Motor neuron (in vitro differentiated cells): ENCODE results near the gene TMEM143. TPM values are rescaled to one million over a fixed set of nuclear protein-coding genes. Genes with fewer than 3 reads are reported as not detected.

Experiments
- ATAC-seq, 8 experiments: fragments of 200-7000 bp; cut with Tn5 transposase; replicated peaks in 6 of 8; 2 replicates each; pipeline ENCODE4 v1.8.0; 2021; ENCODE audit warnings: mild to moderate bottlenecking in 8 of 8, moderate library complexity in 8 of 8
- H3K27ac ChIP-seq, 2 donors: fragments of 250-450 bp; sonication (Bioruptor Pico); 2 replicates each; pipeline ENCODE4 v1.9.0; 2021; ENCODE audit warnings: antibody characterized with exemption in 2 of 2, mild to moderate bottlenecking in 2 of 2, moderate library complexity in 1 of 2
- H3K4me1 ChIP-seq, 2 donors: fragments of 250-450 bp; sonication (Bioruptor Pico); replicated peaks in 1 of 2; 2 replicates each; pipeline ENCODE4 v1.6.1; 2021; ENCODE audit warnings: antibody characterized with exemption in 2 of 2, mild to moderate bottlenecking in 2 of 2, moderate library complexity in 1 of 2
- H3K4me3 ChIP-seq, 5 donors: fragments of 250-450 bp; sonication (Bioruptor Pico); 2 replicates each; pipeline ENCODE4 v1.9.0; 2021; ENCODE audit warnings: antibody characterized with exemption in 5 of 5, mild to moderate bottlenecking in 5 of 5, moderate library complexity in 4 of 5
- WGBS, 10 experiments: fragments of 450-650 bp; shearing (Covaris generic); methylation state at CpG; one replicate each; pipeline ENCODE4 v1.0.0; 2022; 5-methylcytosine and 5-hydroxymethylcytosine counted together
- in situ Hi-C, 9 experiments: fragments of 400-800 bp; cut with MboI; loops; one replicate each; pipeline ENCODE4 v1.15.0; 2021; ENCODE audit warnings: low sequenced_read_pairs in 9 of 9, low pct_unique_long_range_greater_than_20kb in 2 of 9; ENCODE audit not compliant: unreplicated experiment in 9 of 9
- total RNA-seq, 8 experiments: library from RNA; unstranded; fragments of 300-600 nt; gene quantifications; 2 replicates each; pipeline versions ENCODE4 v1.2.3 to v1.2.4, GENCODE V29; 2022

The TMEM143 gene
- total RNA-seq, 8 experiments from 2014 or later: 4.0 to 12.7 (median 7.9) TPM

- Histone ChIP-seq H3K27ac (no peak overlapping the region), H3K4me3 (no peak overlapping the region), H3K4me1 (no peaks in the 10 kb centered on the region)
- no CpG with 5 or more reads among the region's 10 CpGs for WGBS, 10 experiments
- in situ Hi-C loops: loop anchor here in 2 of 9 experiments (25.0 kb wide), 1 partner anchor 297 kb away; no protein-coding TSS in a partner anchor
- peak; percentile 31 to 80 (median 57) for ATAC-seq
Observed at GRCh38 chr19:48290401-48290770, 73.4 kb downstream of the TMEM143 start.

- H3K4me1 ChIP-seq: no peaks in the 10 kb centered on the region
- H3K27ac ChIP-seq: no peak overlapping the region
- in situ Hi-C loops: loop anchor here in 2 of 9 experiments (25.0 kb wide), 1 partner anchor 300 kb away; no protein-coding TSS in a partner anchor
- 86 to 100% (median 96%) methylated on average over 1 to 3 of the region's 3 CpGs; no CpG with 5 or more reads in 3 of the 10 experiments for WGBS, 10 experiments
- no peak overlapping the region for H3K4me3 ChIP-seq
- ATAC-seq: no peak
Observed at GRCh38 chr19:48287748-48288147, 76.0 kb downstream of the TMEM143 start.

- Histone ChIP-seq H3K27ac (no peak overlapping the region), H3K4me3 (no peak overlapping the region), H3K4me1 (no peaks in the 10 kb centered on the region)
- 64 to 100% (median 97%) methylated on average over 1 to 4 of the region's 4 CpGs; no CpG with 5 or more reads in 2 of the 10 experiments for WGBS, 10 experiments
- no peak for ATAC-seq
- in situ Hi-C loops: loop anchor here in 2 of 9 experiments (25.0 kb wide), 1 partner anchor 302 kb away; no protein-coding TSS in a partner anchor
Observed at GRCh38 chr19:48284896-48285295, 78.8 kb downstream of the TMEM143 start.

- WGBS, 10 experiments: 60 to 100% (median 95%) methylated on average over 1 to 4 of the region's 7 CpGs; no CpG with 5 or more reads in 3 of the 10 experiments
- in situ Hi-C loops: loop anchor here in 2 of 9 experiments (25.0 kb wide), 1 partner anchor 303 kb away; no protein-coding TSS in a partner anchor
- H3K4me3 ChIP-seq: no peak overlapping the region
- ATAC-seq: no peak
- no peak overlapping the region for H3K27ac ChIP-seq
- no peaks in the 10 kb centered on the region for H3K4me1 ChIP-seq
Observed at GRCh38 chr19:48283908-48284307, 79.8 kb downstream of the TMEM143 start.

Other genes with a start within 250 kb of the TMEM143 start
- 10 to 100 TPM; 12.8 to 54.4 (median 24.0) TPM for gene LIG1, start 193.6 kb downstream of the TMEM143 start, total RNA-seq
- 1 to 10 TPM; 1.1 to 3.9 (median 2.4) TPM for gene ZSWIM9, start 193.3 kb downstream of the TMEM143 start, total RNA-seq
- 10 to 100 TPM; 12.3 to 35.1 (median 16.8) TPM for gene CARD8, start 108.0 kb downstream of the TMEM143 start, total RNA-seq
- 1 to 10 TPM in 6 of 8 experiments, under 1 TPM in 2; 0.15 to 6.4 (median 4.0) TPM for gene ZNF114, start 93.9 kb downstream of the TMEM143 start, total RNA-seq
- gene EMP3, start 38.4 kb downstream of the TMEM143 start, total RNA-seq: 100 to 1,000 TPM in 2 of 8 experiments, 10 to 100 TPM in 4, 1 to 10 TPM in 2; 5.3 to 382 (median 35.3) TPM
- 1 to 10 TPM in 1 of 8 experiments, not detected in 7; 1.4 TPM for gene SYNGR4, start 427 bp upstream of the TMEM143 start, total RNA-seq
- 100 to 1,000 TPM in 4 of 8 experiments, 10 to 100 TPM in 4; 79.6 to 120 (median 96.8) TPM for gene KDELR1, start 27.6 kb upstream of the TMEM143 start, total RNA-seq
- gene GRIN2D, start 29.7 kb upstream of the TMEM143 start, total RNA-seq: 1 to 10 TPM in 4 of 8 experiments, under 1 TPM in 4; 0.31 to 3.2 (median 1.2) TPM
- gene GRWD1, start 82.0 kb upstream of the TMEM143 start, total RNA-seq: 10 to 100 TPM; 10.6 to 46.5 (median 21.8) TPM
- gene KCNJ14, start 91.6 kb upstream of the TMEM143 start, total RNA-seq: 1 to 10 TPM in 3 of 8 experiments, under 1 TPM in 5; 0.49 to 1.3 (median 0.86) TPM
- 10 to 100 TPM; 17.3 to 84.5 (median 39.3) TPM for gene CYTH2, start 105.4 kb upstream of the TMEM143 start, total RNA-seq
- 10 to 100 TPM in 3 of 8 experiments, 1 to 10 TPM in 2, under 1 TPM in 3; 0.25 to 17.5 (median 6.1) TPM for gene LMTK3, start 147.9 kb upstream of the TMEM143 start, total RNA-seq
- gene SULT2B1, start 188.2 kb upstream of the TMEM143 start, total RNA-seq: 1 to 10 TPM in 1 of 8 experiments, under 1 TPM in 7; 0.16 to 1.9 (median 0.54) TPM
- gene SPACA4, start 242.8 kb upstream of the TMEM143 start, total RNA-seq: under 1 TPM in 4 of 8 experiments, not detected in 4; 0.22 to 0.66 (median 0.50) TPM